Panc1 (cell line): ENCODE results near the gene DCLRE1C.

Source experiments
- CTCF ChIP-seq: fragments of 450-650 bp; IDR thresholded peaks from 2 replicates; pipeline ENCODE4 v1.5.1; 2017; ENCODE audit warnings: mild to moderate bottlenecking
- REST ChIP-seq, 2 experiments: IDR thresholded peaks; 2 replicates each; pipeline ENCODE4 v1.6.1; 2011 to 2012; ENCODE audit warnings: low read depth in 2 of 2, control low read depth in 1 of 2, low read length in 1 of 2, mild to moderate bottlenecking in 1 of 2, moderate library complexity in 1 of 2; ENCODE audit not compliant: insufficient read depth in 1 of 2

GRCh38 chr10:14904316-14904732 lies 49.6 kb downstream of the DCLRE1C start:
- TF ChIP-seq REST (IDR thresholded peaks at IDR 0.05; ENCODE audit: insufficient read depth in 1 of 2, low read depth in 2 of 2, low read length in 1 of 2) (no peak), CTCF (peak; percentile 52; the same call in 1 of the 2 replicates)
